Natural killer cell (primary cell): ENCODE measurements around the gene MTRR. TPM values are rescaled to one million over a fixed set of nuclear protein-coding genes. Genes with fewer than 3 reads are reported as not detected.

Experiments
- ATAC-seq, 3 donors: fragments of 150-1000 bp in 2 of 3; fragments of 200-7000 bp in 1 of 3; cut with Tn5 transposase; 1 replicate in 1 of 3; 2 replicates in 2 of 3; pipeline ENCODE4 v1.10.0; 2021; ENCODE audit warnings: mild to moderate bottlenecking in 2 of 3, moderate library complexity in 2 of 3
- DNase-seq, 2 donors: peaks; one replicate each; pipeline versions ENCODE4 v3.0.0 to v3.0.0-alpha.2; 2013 to 2021; ENCODE audit warnings: mixed read lengths in 1 of 2
- H3K27ac ChIP-seq: one replicate; pipeline ENCODE4 v1.5.1; 2013; ENCODE audit warnings: mild to moderate bottlenecking, low read length
- H3K27me3 ChIP-seq: one replicate; pipeline ENCODE4 v1.6.1; 2013; ENCODE audit warnings: low read length; ENCODE audit not compliant: control insufficient read depth, insufficient read depth
- H3K36me3 ChIP-seq: one replicate; pipeline ENCODE4 v1.6.1; 2013; ENCODE audit warnings: low read length; ENCODE audit not compliant: control insufficient read depth, insufficient read depth
- H3K4me1 ChIP-seq: one replicate; pipeline ENCODE4 v1.6.1; 2013; ENCODE audit warnings: low read length; ENCODE audit not compliant: control insufficient read depth, insufficient read depth
- H3K4me3 ChIP-seq: one replicate; pipeline ENCODE4 v1.5.1; 2013; ENCODE audit warnings: low read length
- H3K9me3 ChIP-seq: one replicate; pipeline ENCODE4 v1.6.1; 2013; ENCODE audit warnings: low read length; ENCODE audit not compliant: control insufficient read depth, insufficient read depth
- H3K27ac Mint-ChIP-seq, 2 donors: one replicate each; pipeline ENCODE4 v1.8.0; 2022; ENCODE audit warnings: mild to moderate bottlenecking in 2 of 2, mixed read lengths in 2 of 2, moderate library complexity in 1 of 2
- H3K27me3 Mint-ChIP-seq, 2 donors: one replicate each; pipeline ENCODE4 v1.8.0; 2022; ENCODE audit warnings: low read depth in 2 of 2, mixed read lengths in 2 of 2
- H3K36me3 Mint-ChIP-seq: one replicate; pipeline ENCODE4 v1.8.0; 2022; ENCODE audit warnings: mixed read lengths
- H3K4me1 Mint-ChIP-seq, 2 donors: one replicate each; pipeline ENCODE4 v1.8.0; 2022; ENCODE audit warnings: mixed read lengths in 2 of 2
- H3K4me3 Mint-ChIP-seq: one replicate; pipeline ENCODE4 v1.8.0; 2022; ENCODE audit warnings: mild to moderate bottlenecking, moderate library complexity, mixed read lengths
- H3K9me3 Mint-ChIP-seq, 2 donors: one replicate each; pipeline ENCODE4 v1.8.0; 2022; ENCODE audit warnings: mixed read lengths in 2 of 2
- CTCF ChIP-seq: fragments of 200-600 bp; IDR thresholded peaks from one replicate; pipeline ENCODE4 v1.8.0; 2022; ENCODE audit warnings: antibody characterized with exemption
- WGBS: methylation state at CpG from one replicate; pipeline ENCODE4 v1.1.7; 2013; ENCODE audit warnings: missing lambda C conversion rate; ENCODE audit not compliant: insufficient coverage; 5-methylcytosine and 5-hydroxymethylcytosine counted together
- intact Hi-C: fragments of 100-400 bp; cut with micrococcal nuclease; formaldehyde crosslinking; loops from one replicate; pipeline ENCODE4 v1.14.2; 2022
- total RNA-seq, 4 donors: library from RNA; stranded (reverse); fragments of 120-200 nt in 1 of 4; gene quantifications; one replicate each; pipeline versions ENCODE4 v1.2.3 to v1.2.4, GENCODE V29; 2013 to 2022

Gene MTRR
- total RNA-seq, 3 donors from 2014 or later (not counting 1 experiment from before 2014, with no cell fraction given), result 55.7 to 78.4 (median 69.9) TPM

GRCh38 chr5:7867260-7867659 lies 1.7 kb upstream of the MTRR start:
- WGBS, result 89% methylated on average over 3 of the region's 3 CpGs
- TF ChIP-seq CTCF, result no peak
- H3K4me3 Mint-ChIP-seq, result peak overlapping the region; percentile 90
- H3K9me3 Mint-ChIP-seq, result no peaks in the 10 kb centered on the region
- no peak overlapping the region for H3K27ac Mint-ChIP-seq
- H3K4me1 ChIP-seq, result peaks cover 10% of the 10 kb centered on the region
- H3K4me1 Mint-ChIP-seq, result peaks cover 53 to 58% of the 10 kb centered on the region in 2 donors
- peaks cover 16% of the 10 kb centered on the region for H3K36me3 ChIP-seq
- H3K36me3 Mint-ChIP-seq, result peaks cover 9% of the 10 kb centered on the region
- intact Hi-C loops, result no loop called here
- no peak for ATAC-seq
- H3K27ac ChIP-seq, result no peak overlapping the region
- no peak for DNase-seq
- H3K27me3 Mint-ChIP-seq, result no peaks in the 10 kb centered on the region
- H3K9me3 ChIP-seq, result no peaks in the 10 kb centered on the region
- H3K27me3 ChIP-seq, result no peaks in the 10 kb centered on the region
- H3K4me3 ChIP-seq, result no peak overlapping the region

- Histone ChIP-seq H3K9me3 (no peaks in the 10 kb centered on the region), H3K36me3 (peaks cover 10% of the 10 kb centered on the region), H3K27me3 (no peaks in the 10 kb centered on the region), H3K4me1 (peaks cover 10% of the 10 kb centered on the region), H3K27ac (peak overlapping the region; percentile 32), H3K4me3 (peak overlapping the region; percentile 72)
- DNase-seq, result no peak
- Mint-ChIP-seq H3K27me3 (no peaks in the 10 kb centered on the region), H3K36me3 (no peaks in the 10 kb centered on the region), H3K4me1 (peaks cover 63 to 68% of the 10 kb centered on the region in 2 donors), H3K27ac (peak overlapping the region; percentile 79 to 87), H3K9me3 (no peaks in the 10 kb centered on the region), H3K4me3 (peak overlapping the region; percentile 90)
- 0% methylated on average over 8 of the region's 8 CpGs for WGBS
- intact Hi-C loops, result no loop called here
- no peak for TF ChIP-seq CTCF
- ATAC-seq, result no peak
These were observed 548 bp upstream of the MTRR start for GRCh38 chr5:7868427-7868772.

GRCh38 chr5:7869474-7870136 lies 657 bp downstream of the MTRR start:
- H3K27me3 Mint-ChIP-seq, result no peaks in the 10 kb centered on the region
- H3K4me1 Mint-ChIP-seq, result peaks cover 75 to 77% of the 10 kb centered on the region in 2 donors
- Histone ChIP-seq H3K27ac (peak overlapping the region; percentile 61), H3K27me3 (no peaks in the 10 kb centered on the region), H3K9me3 (no peaks in the 10 kb centered on the region), H3K36me3 (peaks cover 14% of the 10 kb centered on the region), H3K4me1 (peaks cover 10% of the 10 kb centered on the region), H3K4me3 (peak overlapping the region; percentile 72)
- TF ChIP-seq CTCF, result no peak
- intact Hi-C loops, result no loop called here
- H3K9me3 Mint-ChIP-seq, result no peaks in the 10 kb centered on the region
- peak; percentile 24 to 53 (median 39) for ATAC-seq
- no peaks in the 10 kb centered on the region for H3K36me3 Mint-ChIP-seq
- under 1% methylated on average over 39 of the region's 41 CpGs for WGBS
- peak; percentile 27 to 50 for DNase-seq
- H3K4me3 Mint-ChIP-seq, result peak overlapping the region; percentile 92
- peak overlapping the region; percentile 83 to 87 for H3K27ac Mint-ChIP-seq

GRCh38 chr5:7871653-7872052 lies 2.7 kb downstream of the MTRR start:
- 77% methylated on average over 2 of the region's 2 CpGs for WGBS
- ATAC-seq (no peak), DNase-seq (peak in 1 of 2 donors; percentile 34)
- intact Hi-C loops, result no loop called here
- H3K9me3 ChIP-seq, result no peaks in the 10 kb centered on the region
- no peaks in the 10 kb centered on the region for H3K27me3 ChIP-seq
- Mint-ChIP-seq H3K4me3 (no peak overlapping the region), H3K27me3 (no peaks in the 10 kb centered on the region), H3K27ac (peak overlapping the region; percentile 83 to 87), H3K4me1 (peaks cover 70 to 74% of the 10 kb centered on the region in 2 donors), H3K36me3 (peaks cover 9% of the 10 kb centered on the region), H3K9me3 (no peaks in the 10 kb centered on the region)
- H3K4me3 ChIP-seq, result no peak overlapping the region
- peaks cover 10% of the 10 kb centered on the region for H3K4me1 ChIP-seq
- peaks cover 24% of the 10 kb centered on the region for H3K36me3 ChIP-seq
- H3K27ac ChIP-seq, result no peak overlapping the region
- TF ChIP-seq CTCF, result no peak
